Activated naive CD8-positive, alpha-beta T cell treated with anti-CD3 and anti-CD28 coated beads, Interleukin-2, amount 50 U/mL, for 24 hours (primary cell): ENCODE results near the gene SPATA24.

ENCODE experiments used
- ATAC-seq: fragments of 150-1000 bp; cut with Tn5 transposase; one replicate; pipeline ENCODE4 v1.10.0; 2021
- DNase-seq: peaks from one replicate; pipeline ENCODE4 v3.0.0; 2021
- H3K27ac Mint-ChIP-seq: one replicate; pipeline ENCODE4 v1.8.0; 2021; ENCODE audit warnings: mild to moderate bottlenecking, mixed read lengths
- H3K27me3 Mint-ChIP-seq: one replicate; pipeline ENCODE4 v1.8.0; 2021; ENCODE audit warnings: mixed read lengths
- H3K36me3 Mint-ChIP-seq: one replicate; pipeline ENCODE4 v1.8.0; 2021; ENCODE audit warnings: low read depth, mixed read lengths
- H3K4me1 Mint-ChIP-seq: one replicate; pipeline ENCODE4 v1.8.0; 2021; ENCODE audit warnings: mixed read lengths
- H3K4me3 Mint-ChIP-seq: one replicate; pipeline ENCODE4 v1.8.0; 2021; ENCODE audit warnings: mild to moderate bottlenecking, moderate library complexity, mixed read lengths
- H3K9me3 Mint-ChIP-seq: one replicate; pipeline ENCODE4 v1.8.0; 2021; ENCODE audit warnings: mixed read lengths

SPATA24 gene

GRCh38 chr5:139426203-139426885, 22.5 kb upstream of the SPATA24 start:
- Mint-ChIP-seq H3K36me3 (peaks cover 27% of the 10 kb centered on the region), H3K9me3 (no peaks in the 10 kb centered on the region), H3K27ac (no peak overlapping the region), H3K4me1 (peaks cover 13% of the 10 kb centered on the region), H3K27me3 (no peaks in the 10 kb centered on the region), H3K4me3 (no peak overlapping the region)
- ATAC-seq (no peak), DNase-seq (no peak)

- Mint-ChIP-seq H3K27me3 (no peaks in the 10 kb centered on the region), H3K4me3 (no peak overlapping the region), H3K9me3 (no peaks in the 10 kb centered on the region), H3K27ac (no peak overlapping the region), H3K4me1 (peaks cover 9% of the 10 kb centered on the region), H3K36me3 (peaks cover 23% of the 10 kb centered on the region)
- DNase-seq = no peak
- ATAC-seq = no peak
Observed at GRCh38 chr5:139425497-139425896, 21.6 kb upstream of the SPATA24 start.

- H3K36me3 Mint-ChIP-seq = peaks cover 30% of the 10 kb centered on the region
- no peaks in the 10 kb centered on the region for H3K27me3 Mint-ChIP-seq
- peak overlapping the region; percentile 6 for H3K27ac Mint-ChIP-seq
- H3K4me1 Mint-ChIP-seq = peaks cover 10% of the 10 kb centered on the region
- no peaks in the 10 kb centered on the region for H3K9me3 Mint-ChIP-seq
- peak; percentile 55 for DNase-seq
- ATAC-seq = peak; percentile 77
- no peak overlapping the region for H3K4me3 Mint-ChIP-seq
Observed at GRCh38 chr5:139422307-139422893, 18.5 kb upstream of the SPATA24 start.

GRCh38 chr5:139419226-139420192, 15.6 kb upstream of the SPATA24 start:
- peaks cover 29% of the 10 kb centered on the region for H3K36me3 Mint-ChIP-seq
- no peak overlapping the region for H3K27ac Mint-ChIP-seq
- H3K4me1 Mint-ChIP-seq = peaks cover 39% of the 10 kb centered on the region
- no peaks in the 10 kb centered on the region for H3K27me3 Mint-ChIP-seq
- H3K4me3 Mint-ChIP-seq = no peak overlapping the region
- no peak for DNase-seq
- no peaks in the 10 kb centered on the region for H3K9me3 Mint-ChIP-seq
- no peak for ATAC-seq

GRCh38 chr5:139418793-139419192, 14.9 kb upstream of the SPATA24 start:
- Mint-ChIP-seq H3K27me3 (no peaks in the 10 kb centered on the region), H3K9me3 (no peaks in the 10 kb centered on the region), H3K4me3 (no peak overlapping the region), H3K36me3 (peaks cover 30% of the 10 kb centered on the region), H3K4me1 (peaks cover 46% of the 10 kb centered on the region), H3K27ac (peak overlapping the region; percentile 12)
- ATAC-seq (no peak), DNase-seq (no peak)

GRCh38 chr5:139417214-139417613, 13.3 kb upstream of the SPATA24 start:
- Mint-ChIP-seq H3K4me1 (peaks cover 58% of the 10 kb centered on the region), H3K9me3 (no peaks in the 10 kb centered on the region), H3K36me3 (peaks cover 30% of the 10 kb centered on the region), H3K27me3 (no peaks in the 10 kb centered on the region), H3K4me3 (no peak overlapping the region), H3K27ac (peak overlapping the region; percentile 93)
- no peak for DNase-seq
- peak; percentile 25 for ATAC-seq

- Mint-ChIP-seq H3K27ac (peak overlapping the region; percentile 93), H3K36me3 (peaks cover 34% of the 10 kb centered on the region), H3K27me3 (no peaks in the 10 kb centered on the region), H3K4me3 (no peak overlapping the region), H3K9me3 (no peaks in the 10 kb centered on the region), H3K4me1 (peaks cover 58% of the 10 kb centered on the region)
- DNase-seq (no peak), ATAC-seq (no peak)
Observed at GRCh38 chr5:139416651-139417050, 12.8 kb upstream of the SPATA24 start.

GRCh38 chr5:139415869-139416268, 12.0 kb upstream of the SPATA24 start:
- ATAC-seq = no peak
- Mint-ChIP-seq H3K4me3 (peak overlapping the region; percentile 62), H3K9me3 (no peaks in the 10 kb centered on the region), H3K27ac (peak overlapping the region; percentile 93), H3K36me3 (peaks cover 35% of the 10 kb centered on the region), H3K4me1 (peaks cover 58% of the 10 kb centered on the region), H3K27me3 (no peaks in the 10 kb centered on the region)
- no peak for DNase-seq

- H3K4me1 Mint-ChIP-seq = peaks cover 58% of the 10 kb centered on the region
- H3K36me3 Mint-ChIP-seq = peaks cover 35% of the 10 kb centered on the region
- peak overlapping the region; percentile 93 for H3K27ac Mint-ChIP-seq
- H3K27me3 Mint-ChIP-seq = no peaks in the 10 kb centered on the region
- ATAC-seq (peak; percentile 83), DNase-seq (peak; percentile 40)
- peak overlapping the region; percentile 62 for H3K4me3 Mint-ChIP-seq
- H3K9me3 Mint-ChIP-seq = no peaks in the 10 kb centered on the region
Observed at GRCh38 chr5:139415221-139415861, 11.5 kb upstream of the SPATA24 start.

- peaks cover 32% of the 10 kb centered on the region for H3K36me3 Mint-ChIP-seq
- no peaks in the 10 kb centered on the region for H3K9me3 Mint-ChIP-seq
- no peaks in the 10 kb centered on the region for H3K27me3 Mint-ChIP-seq
- H3K4me3 Mint-ChIP-seq = peak overlapping the region; percentile 62
- DNase-seq (peak; percentile 39), ATAC-seq (peak; percentile 64)
- peaks cover 58% of the 10 kb centered on the region for H3K4me1 Mint-ChIP-seq
- peak overlapping the region; percentile 93 for H3K27ac Mint-ChIP-seq
Observed at GRCh38 chr5:139414581-139415130, 10.8 kb upstream of the SPATA24 start.

GRCh38 chr5:139413963-139414362, 10.1 kb upstream of the SPATA24 start:
- H3K4me3 Mint-ChIP-seq = peak overlapping the region; percentile 62
- peaks cover 58% of the 10 kb centered on the region for H3K4me1 Mint-ChIP-seq
- no peak for DNase-seq
- peaks cover 29% of the 10 kb centered on the region for H3K36me3 Mint-ChIP-seq
- ATAC-seq = peak; percentile 45
- peak overlapping the region; percentile 93 for H3K27ac Mint-ChIP-seq
- no peaks in the 10 kb centered on the region for H3K9me3 Mint-ChIP-seq
- no peaks in the 10 kb centered on the region for H3K27me3 Mint-ChIP-seq

- DNase-seq (no peak), ATAC-seq (no peak)
- peaks cover 21% of the 10 kb centered on the region for H3K36me3 Mint-ChIP-seq
- H3K27ac Mint-ChIP-seq = no peak overlapping the region
- H3K9me3 Mint-ChIP-seq = no peaks in the 10 kb centered on the region
- H3K4me3 Mint-ChIP-seq = no peak overlapping the region
- H3K27me3 Mint-ChIP-seq = no peaks in the 10 kb centered on the region
- H3K4me1 Mint-ChIP-seq = peaks cover 52% of the 10 kb centered on the region
Observed at GRCh38 chr5:139413153-139413552, 9.3 kb upstream of the SPATA24 start.

GRCh38 chr5:139410993-139411828, 7.3 kb upstream of the SPATA24 start:
- Mint-ChIP-seq H3K4me3 (no peak overlapping the region), H3K27me3 (no peaks in the 10 kb centered on the region), H3K9me3 (no peaks in the 10 kb centered on the region), H3K27ac (no peak overlapping the region), H3K36me3 (peaks cover 20% of the 10 kb centered on the region), H3K4me1 (peaks cover 43% of the 10 kb centered on the region)
- DNase-seq (no peak), ATAC-seq (no peak)
